Fibroblast of pulmonary artery (primary cell): ENCODE data around the gene WARS2.

Source experiments
- DNase-seq: peaks from one replicate; pipeline ENCODE4 v3.0.0-alpha.2; 2010; ENCODE audit warnings: low read depth
- H3K4me3 ChIP-seq: replicated peaks from 2 replicates; pipeline ENCODE4 v1.5.1; 2011; ENCODE audit warnings: low read depth, mild to moderate bottlenecking, control low read depth, low read length, moderate library complexity
- TF ChIP-seq, protein P1 (sequence below): IDR thresholded peaks from 2 replicates; pipeline ENCODE4 v1.5.1; 2011; ENCODE audit warnings: mild to moderate bottlenecking, control low read depth, low read length, inconsistent platforms; ENCODE audit errors: missing control alignments

The WARS2 gene

DNA sequence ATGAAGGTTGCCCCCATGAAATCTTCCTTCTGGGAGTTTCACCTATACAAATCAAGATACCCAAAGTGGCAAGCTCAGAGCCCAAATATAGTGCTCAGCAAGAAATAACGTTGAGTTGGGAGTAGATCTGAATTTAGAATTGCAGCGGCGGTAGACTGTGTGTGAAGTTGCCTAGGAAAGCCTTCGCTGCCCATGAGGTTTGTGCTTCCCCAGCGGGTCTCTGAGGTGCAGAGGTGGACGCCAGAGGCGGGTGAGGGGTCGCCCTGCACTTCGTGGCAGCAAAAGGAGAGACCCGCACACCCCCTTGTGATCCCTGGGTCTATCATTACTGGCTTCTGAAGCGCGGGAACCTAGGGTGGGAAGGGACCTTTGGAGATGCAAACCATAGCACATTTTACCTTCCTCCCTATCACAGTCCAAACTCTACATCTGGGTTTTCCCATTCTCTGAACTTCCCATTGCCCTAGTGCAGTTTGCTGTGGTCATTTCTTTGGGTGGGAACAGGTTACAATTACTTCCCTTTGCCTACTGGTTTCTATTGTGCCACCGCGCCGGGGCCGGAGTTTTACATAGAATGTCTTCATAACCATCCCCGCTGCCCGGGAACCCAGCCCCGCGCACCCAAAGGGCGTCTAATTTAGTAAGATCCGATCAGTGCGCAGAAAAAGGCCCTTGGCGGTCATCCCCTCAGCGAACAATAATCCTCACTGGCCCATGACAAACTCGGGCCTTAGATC, 157.5 kb downstream of the WARS2 start:
- DNase-seq: no peak
- H3K4me3 ChIP-seq: no peak overlapping the region
- TF ChIP-seq, protein P1, sequence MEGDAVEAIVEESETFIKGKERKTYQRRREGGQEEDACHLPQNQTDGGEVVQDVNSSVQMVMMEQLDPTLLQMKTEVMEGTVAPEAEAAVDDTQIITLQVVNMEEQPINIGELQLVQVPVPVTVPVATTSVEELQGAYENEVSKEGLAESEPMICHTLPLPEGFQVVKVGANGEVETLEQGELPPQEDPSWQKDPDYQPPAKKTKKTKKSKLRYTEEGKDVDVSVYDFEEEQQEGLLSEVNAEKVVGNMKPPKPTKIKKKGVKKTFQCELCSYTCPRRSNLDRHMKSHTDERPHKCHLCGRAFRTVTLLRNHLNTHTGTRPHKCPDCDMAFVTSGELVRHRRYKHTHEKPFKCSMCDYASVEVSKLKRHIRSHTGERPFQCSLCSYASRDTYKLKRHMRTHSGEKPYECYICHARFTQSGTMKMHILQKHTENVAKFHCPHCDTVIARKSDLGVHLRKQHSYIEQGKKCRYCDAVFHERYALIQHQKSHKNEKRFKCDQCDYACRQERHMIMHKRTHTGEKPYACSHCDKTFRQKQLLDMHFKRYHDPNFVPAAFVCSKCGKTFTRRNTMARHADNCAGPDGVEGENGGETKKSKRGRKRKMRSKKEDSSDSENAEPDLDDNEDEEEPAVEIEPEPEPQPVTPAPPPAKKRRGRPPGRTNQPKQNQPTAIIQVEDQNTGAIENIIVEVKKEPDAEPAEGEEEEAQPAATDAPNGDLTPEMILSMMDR: no peak

- H3K4me3 ChIP-seq: no peak overlapping the region
- TF ChIP-seq, protein P1: no peak
- DNase-seq: no peak
Measured at GRCh38 chr1:118982266-118982665, 158.2 kb downstream of the WARS2 start.

GRCh38 chr1:118981436-118981835, 159.0 kb downstream of the WARS2 start:
- TF ChIP-seq, protein P1: no peak
- no peak for DNase-seq
- H3K4me3 ChIP-seq: no peak overlapping the region
